Measurements from ENCODE around the gene PPIA.
"Not testable (repeated sequence)": the region's sequence is repeated elsewhere in the genome, so short reads cannot be mapped to it uniquely, and the experiment has no call there.

Gene PPIA

GRCh38 chr7:44764665-44765578 is 31.6 kb upstream of the PPIA start:
- no peak for DNase-seq

GRCh38 chr7:44765579-44766415 is 30.7 kb upstream of the PPIA start:
- DNase-seq, result no peak

- DNase-seq, result no peak
These were observed 30.1 kb upstream of the PPIA start for GRCh38 chr7:44766416-44766801.

GRCh38 chr7:44767134-44767911 is 29.2 kb upstream of the PPIA start:
- no peak for DNase-seq

GRCh38 chr7:44767912-44768627 is 28.4 kb upstream of the PPIA start:
- DNase-seq, result peak; percentile 44

GRCh38 chr7:44768628-44769371 is 27.7 kb upstream of the PPIA start:
- no peak for DNase-seq

GRCh38 chr7:44769376-44769775 is 27.1 kb upstream of the PPIA start:
- DNase-seq, result no peak

- DNase-seq, result no peak
These were observed 26.6 kb upstream of the PPIA start for GRCh38 chr7:44769776-44770294.

GRCh38 chr7:44771358-44771757 is 25.1 kb upstream of the PPIA start:
- no peak for DNase-seq

GRCh38 chr7:44772440-44772839 is 24.0 kb upstream of the PPIA start:
- no peak for DNase-seq

- DNase-seq, result no peak
These were observed 23.6 kb upstream of the PPIA start for GRCh38 chr7:44772867-44773266.

GRCh38 chr7:44774486-44774885 is 22.0 kb upstream of the PPIA start:
- DNase-seq, result not testable (repeated sequence)

- no peak for DNase-seq
These were observed 20.9 kb upstream of the PPIA start for GRCh38 chr7:44775383-44776107.

- DNase-seq, result no peak
These were observed 20.3 kb upstream of the PPIA start for GRCh38 chr7:44776211-44776610.

- DNase-seq, result no peak
These were observed 14.0 kb upstream of the PPIA start for GRCh38 chr7:44782460-44782859.

GRCh38 chr7:44783407-44783806 is 13.1 kb upstream of the PPIA start:
- DNase-seq, result no peak

GRCh38 chr7:44784364-44784763 is 12.1 kb upstream of the PPIA start:
- DNase-seq, result no peak

GRCh38 chr7:44785218-44785617 is 11.3 kb upstream of the PPIA start:
- not testable (repeated sequence) for DNase-seq

GRCh38 chr7:44787041-44787440 is 9.4 kb upstream of the PPIA start:
- no peak for DNase-seq

- no peak for DNase-seq
These were observed 8.7 kb upstream of the PPIA start for GRCh38 chr7:44787762-44788161.

- DNase-seq, result no peak
These were observed 6.5 kb upstream of the PPIA start for GRCh38 chr7:44789990-44790389.
